GM23338 (cell line): ENCODE measurements around the gene MAP3K15. TPM values are rescaled to one million over a fixed set of nuclear protein-coding genes. Genes with fewer than 3 reads are reported as not detected.

Experiments used
- ATAC-seq: fragments of 200-7000 bp; cut with Tn5 transposase; 3 replicates; pipeline ENCODE4 v1.9.1; 2020
- DNase-seq: peaks from one replicate; pipeline ENCODE4 v3.0.0-alpha.2; 2015; ENCODE audit warnings: low spot score
- H2AFZ ChIP-seq: fragments of 200-600 bp; sonication (generic); 2 replicates; pipeline ENCODE4 v1.8.0; 2016; ENCODE audit warnings: antibody characterized with exemption, mild to moderate bottlenecking, moderate library complexity
- H3F3A ChIP-seq: fragments of 200-600 bp; sonication (generic); replicated peaks from 2 replicates; pipeline ENCODE4 v1.8.0; 2017; ENCODE audit warnings: antibody characterized with exemption, mixed run types, low read depth
- H3K27ac ChIP-seq: fragments of 200-600 bp; sonication (generic); 2 replicates; pipeline ENCODE4 v1.6.1; 2016; ENCODE audit warnings: low read depth
- H3K27me3 ChIP-seq: fragments of 200-600 bp; sonication (generic); 2 replicates; pipeline ENCODE4 v1.8.0; 2016; ENCODE audit warnings: mild to moderate bottlenecking, mixed run types, moderate library complexity; ENCODE audit not compliant: insufficient read depth
- H3K36me3 ChIP-seq: fragments of 200-600 bp; sonication (generic); 2 replicates; pipeline ENCODE4 v1.8.0; 2016; ENCODE audit warnings: mild to moderate bottlenecking; ENCODE audit not compliant: insufficient read depth
- H3K4me1 ChIP-seq: fragments of 200-600 bp; sonication (generic); 2 replicates; pipeline ENCODE4 v1.8.0; 2016; ENCODE audit warnings: mild to moderate bottlenecking, moderate library complexity; ENCODE audit not compliant: insufficient read depth
- H3K4me2 ChIP-seq: fragments of 200-600 bp; sonication (generic); 2 replicates; pipeline ENCODE4 v1.7.1; 2017; ENCODE audit warnings: mixed run types
- H3K4me3 ChIP-seq: fragments of 200-600 bp; sonication (generic); 2 replicates; pipeline ENCODE4 v1.6.1; 2016; ENCODE audit warnings: mixed run types
- H3K79me2 ChIP-seq: fragments of 200-600 bp; sonication (generic); replicated peaks from 2 replicates; pipeline ENCODE4 v1.8.0; 2017; ENCODE audit warnings: mild to moderate bottlenecking; ENCODE audit not compliant: insufficient read depth
- H3K9me2 ChIP-seq: fragments of 200-600 bp; sonication (generic); 2 replicates; pipeline ENCODE4 v1.8.0; 2017; ENCODE audit not compliant: insufficient read depth
- H4K20me1 ChIP-seq: fragments of 200-600 bp; sonication (generic); replicated peaks from 2 replicates; pipeline ENCODE4 v1.8.0; 2017; ENCODE audit warnings: mild to moderate bottlenecking; ENCODE audit not compliant: insufficient read depth
- H3K27ac Mint-ChIP-seq: 2 replicates; pipeline ENCODE4 v1.8.0; 2020; ENCODE audit warnings: inconsistent platforms, mild to moderate bottlenecking, moderate library complexity, mixed read lengths
- H3K27me3 Mint-ChIP-seq: 3 replicates; pipeline ENCODE4 v1.8.0; 2022; ENCODE audit warnings: low read depth, mild to moderate bottlenecking, moderate library complexity, mixed read lengths, inconsistent platforms; ENCODE audit not compliant: insufficient read depth, poor library complexity
- H3K36me3 Mint-ChIP-seq: 3 replicates; pipeline ENCODE4 v1.8.0; 2021; ENCODE audit warnings: low read depth, mild to moderate bottlenecking, inconsistent platforms, moderate library complexity, mixed read lengths
- H3K4me1 Mint-ChIP-seq: 3 replicates; pipeline ENCODE4 v1.8.0; 2020; ENCODE audit warnings: mild to moderate bottlenecking, inconsistent platforms, mixed read lengths
- H3K4me3 Mint-ChIP-seq: 3 replicates; pipeline ENCODE4 v1.8.0; 2021; ENCODE audit warnings: moderate library complexity, mild to moderate bottlenecking, inconsistent platforms, mixed read lengths
- H3K9me3 Mint-ChIP-seq: 3 replicates; pipeline ENCODE4 v1.8.0; 2020; ENCODE audit warnings: moderate library complexity, mild to moderate bottlenecking, inconsistent platforms, mixed read lengths
- EZH2 ChIP-seq: fragments of 200-600 bp; sonication (generic); IDR thresholded peaks from one replicate; pipeline ENCODE4 v1.8.0; 2017; ENCODE audit warnings: antibody characterized with exemption, mild to moderate bottlenecking, low read depth; ENCODE audit not compliant: unreplicated experiment
- NANOG ChIP-seq: IDR thresholded peaks from 2 replicates; pipeline ENCODE4 v1.6.1; 2016; ENCODE audit warnings: antibody characterized with exemption, borderline replicate concordance
- ZNF331 ChIP-seq: fragments of 250-450 bp; sonication (Bioruptor Pico); IDR thresholded peaks from 2 replicates; pipeline ENCODE4 v1.5.0; 2020; ENCODE audit warnings: low read depth, mild to moderate bottlenecking, moderate library complexity
- polyA plus RNA-seq: library from polyadenylated mRNA; unstranded; fragments of >200 nt; fragmentation: Nextera tagmentation; extraction: Ambion mirVana; gene quantifications from 2 replicates; pipeline ENCODE4 v1.2.1, GENCODE V29; 2016
- total RNA-seq: library from RNA; depleted of rRNA; stranded (reverse); fragments of >200 nt; shearing (Covaris generic); gene quantifications from 2 replicates; pipeline ENCODE4 v1.2.3, GENCODE V29; 2014
- TF ChIP-seq, protein P1 (sequence below): fragments of 250-450 bp; sonication (Bioruptor Pico); IDR thresholded peaks from 2 replicates; pipeline ENCODE4 v1.5.0; 2020; ENCODE audit warnings: mild to moderate bottlenecking, moderate library complexity
- TF ChIP-seq, protein P2 (sequence below), 2 experiments: fragments of 200-600 bp in 1 of 2; sonication (generic) in 1 of 2; conservative IDR thresholded peaks; 2 replicates each; pipeline versions ENCODE4 v1.5.1 to v1.6.1; 2016 to 2017; ENCODE audit warnings: antibody characterized with exemption in 2 of 2, low read depth in 2 of 2, mild to moderate bottlenecking in 2 of 2, moderate library complexity in 1 of 2

Gene MAP3K15
- total and polyA plus RNA-seq, 2 experiments from 2014 or later, result 0.40 to 3.1 TPM

DNA sequence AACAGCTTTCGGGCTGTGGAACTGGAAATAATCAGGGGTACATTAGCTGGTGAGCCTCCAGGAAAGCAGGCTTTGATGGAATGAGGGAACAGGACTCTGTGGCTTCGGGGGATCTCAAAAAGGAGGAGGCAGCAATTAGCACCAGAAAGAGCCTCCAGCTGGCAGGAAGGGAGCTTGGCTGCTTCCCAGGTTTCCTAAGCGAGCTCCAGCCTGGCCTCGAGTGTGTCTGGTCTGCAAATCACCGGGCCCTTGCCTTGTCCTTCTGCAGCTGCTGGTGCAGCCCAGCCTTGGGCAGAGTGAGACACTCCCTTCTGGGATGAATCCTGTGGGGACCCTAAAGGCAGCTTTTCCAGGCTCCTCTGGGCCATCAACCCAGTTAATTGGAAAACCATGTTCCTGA lies 182.3 kb downstream of the MAP3K15 start (continued):
- TF ChIP-seq, protein P1, sequence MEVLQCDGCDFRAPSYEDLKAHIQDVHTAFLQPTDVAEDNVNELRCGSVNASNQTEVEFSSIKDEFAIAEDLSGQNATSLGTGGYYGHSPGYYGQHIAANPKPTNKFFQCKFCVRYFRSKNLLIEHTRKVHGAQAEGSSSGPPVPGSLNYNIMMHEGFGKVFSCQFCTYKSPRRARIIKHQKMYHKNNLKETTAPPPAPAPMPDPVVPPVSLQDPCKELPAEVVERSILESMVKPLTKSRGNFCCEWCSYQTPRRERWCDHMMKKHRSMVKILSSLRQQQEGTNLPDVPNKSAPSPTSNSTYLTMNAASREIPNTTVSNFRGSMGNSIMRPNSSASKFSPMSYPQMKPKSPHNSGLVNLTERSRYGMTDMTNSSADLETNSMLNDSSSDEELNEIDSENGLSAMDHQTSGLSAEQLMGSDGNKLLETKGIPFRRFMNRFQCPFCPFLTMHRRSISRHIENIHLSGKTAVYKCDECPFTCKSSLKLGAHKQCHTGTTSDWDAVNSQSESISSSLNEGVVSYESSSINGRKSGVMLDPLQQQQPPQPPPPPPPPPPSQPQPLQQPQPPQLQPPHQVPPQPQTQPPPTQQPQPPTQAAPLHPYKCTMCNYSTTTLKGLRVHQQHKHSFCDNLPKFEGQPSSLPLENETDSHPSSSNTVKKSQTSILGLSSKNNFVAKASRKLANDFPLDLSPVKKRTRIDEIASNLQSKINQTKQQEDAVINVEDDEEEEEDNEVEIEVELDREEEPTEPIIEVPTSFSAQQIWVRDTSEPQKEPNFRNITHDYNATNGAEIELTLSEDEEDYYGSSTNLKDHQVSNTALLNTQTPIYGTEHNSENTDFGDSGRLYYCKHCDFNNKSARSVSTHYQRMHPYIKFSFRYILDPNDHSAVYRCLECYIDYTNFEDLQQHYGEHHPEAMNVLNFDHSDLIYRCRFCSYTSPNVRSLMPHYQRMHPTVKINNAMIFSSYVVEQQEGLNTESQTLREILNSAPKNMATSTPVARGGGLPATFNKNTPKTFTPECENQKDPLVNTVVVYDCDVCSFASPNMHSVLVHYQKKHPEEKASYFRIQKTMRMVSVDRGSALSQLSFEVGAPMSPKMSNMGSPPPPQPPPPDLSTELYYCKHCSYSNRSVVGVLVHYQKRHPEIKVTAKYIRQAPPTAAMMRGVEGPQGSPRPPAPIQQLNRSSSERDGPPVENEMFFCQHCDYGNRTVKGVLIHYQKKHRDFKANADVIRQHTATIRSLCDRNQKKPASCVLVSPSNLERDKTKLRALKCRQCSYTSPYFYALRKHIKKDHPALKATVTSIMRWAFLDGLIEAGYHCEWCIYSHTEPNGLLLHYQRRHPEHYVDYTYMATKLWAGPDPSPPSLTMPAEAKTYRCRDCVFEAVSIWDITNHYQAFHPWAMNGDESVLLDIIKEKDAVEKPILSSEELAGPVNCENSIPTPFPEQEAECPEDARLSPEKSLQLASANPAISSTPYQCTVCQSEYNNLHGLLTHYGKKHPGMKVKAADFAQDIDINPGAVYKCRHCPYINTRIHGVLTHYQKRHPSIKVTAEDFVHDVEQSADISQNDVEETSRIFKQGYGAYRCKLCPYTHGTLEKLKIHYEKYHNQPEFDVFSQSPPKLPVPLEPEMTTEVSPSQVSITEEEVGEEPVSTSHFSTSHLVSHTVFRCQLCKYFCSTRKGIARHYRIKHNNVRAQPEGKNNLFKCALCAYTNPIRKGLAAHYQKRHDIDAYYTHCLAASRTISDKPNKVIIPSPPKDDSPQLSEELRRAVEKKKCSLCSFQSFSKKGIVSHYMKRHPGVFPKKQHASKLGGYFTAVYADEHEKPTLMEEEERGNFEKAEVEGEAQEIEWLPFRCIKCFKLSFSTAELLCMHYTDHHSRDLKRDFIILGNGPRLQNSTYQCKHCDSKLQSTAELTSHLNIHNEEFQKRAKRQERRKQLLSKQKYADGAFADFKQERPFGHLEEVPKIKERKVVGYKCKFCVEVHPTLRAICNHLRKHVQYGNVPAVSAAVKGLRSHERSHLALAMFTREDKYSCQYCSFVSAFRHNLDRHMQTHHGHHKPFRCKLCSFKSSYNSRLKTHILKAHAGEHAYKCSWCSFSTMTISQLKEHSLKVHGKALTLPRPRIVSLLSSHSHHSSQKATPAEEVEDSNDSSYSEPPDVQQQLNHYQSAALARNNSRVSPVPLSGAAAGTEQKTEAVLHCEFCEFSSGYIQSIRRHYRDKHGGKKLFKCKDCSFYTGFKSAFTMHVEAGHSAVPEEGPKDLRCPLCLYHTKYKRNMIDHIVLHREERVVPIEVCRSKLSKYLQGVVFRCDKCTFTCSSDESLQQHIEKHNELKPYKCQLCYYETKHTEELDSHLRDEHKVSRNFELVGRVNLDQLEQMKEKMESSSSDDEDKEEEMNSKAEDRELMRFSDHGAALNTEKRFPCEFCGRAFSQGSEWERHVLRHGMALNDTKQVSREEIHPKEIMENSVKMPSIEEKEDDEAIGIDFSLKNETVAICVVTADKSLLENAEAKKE (CRISPR knock-in tag), result no peak
- TF ChIP-seq ZNF331 (CRISPR knock-in tag), result no peak
- no peak for TF ChIP-seq EZH2
- TF ChIP-seq NANOG, result no peak

DNA sequence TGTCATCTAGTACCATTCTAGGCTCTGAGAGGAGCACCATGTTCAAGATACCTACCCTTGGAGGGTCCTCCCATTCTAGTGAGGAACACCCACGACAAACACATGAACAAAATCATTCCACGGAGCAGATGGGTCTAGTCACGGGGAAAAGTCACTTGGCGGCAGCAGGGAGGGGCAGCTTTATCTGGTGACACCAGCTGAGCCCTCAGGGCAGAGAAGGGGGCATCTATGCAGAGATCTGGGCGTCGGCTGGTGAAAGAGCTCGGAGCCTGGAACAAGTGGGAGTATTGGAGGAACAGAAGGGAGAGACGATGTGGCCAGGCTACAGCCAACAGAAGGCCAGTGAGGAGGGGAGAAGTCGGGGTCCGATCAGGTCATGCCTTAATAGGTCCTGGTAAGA lies 183.5 kb downstream of the MAP3K15 start:
- Histone ChIP-seq H3K27ac (no peak overlapping the region), H2AFZ (no peak overlapping the region), H3F3A (no peaks in the 10 kb centered on the region), H3K4me2 (no peak overlapping the region), H3K4me3 (no peak overlapping the region), H3K27me3 (no peaks in the 10 kb centered on the region), H3K4me1 (no peaks in the 10 kb centered on the region), H4K20me1 (no peaks in the 10 kb centered on the region), H3K9me2 (no peaks in the 10 kb centered on the region), H3K36me3 (no peaks in the 10 kb centered on the region), H3K79me2 (no peaks in the 10 kb centered on the region)
- H3K4me1 Mint-ChIP-seq, result peaks cover 3% of the 10 kb centered on the region
- H3K27ac Mint-ChIP-seq, result no peak overlapping the region; the same call in 1 of the 2 replicates
- H3K27me3 Mint-ChIP-seq, result peaks cover 2% of the 10 kb centered on the region
- H3K4me3 Mint-ChIP-seq, result no peak overlapping the region
- TF ChIP-seq, protein P2, sequence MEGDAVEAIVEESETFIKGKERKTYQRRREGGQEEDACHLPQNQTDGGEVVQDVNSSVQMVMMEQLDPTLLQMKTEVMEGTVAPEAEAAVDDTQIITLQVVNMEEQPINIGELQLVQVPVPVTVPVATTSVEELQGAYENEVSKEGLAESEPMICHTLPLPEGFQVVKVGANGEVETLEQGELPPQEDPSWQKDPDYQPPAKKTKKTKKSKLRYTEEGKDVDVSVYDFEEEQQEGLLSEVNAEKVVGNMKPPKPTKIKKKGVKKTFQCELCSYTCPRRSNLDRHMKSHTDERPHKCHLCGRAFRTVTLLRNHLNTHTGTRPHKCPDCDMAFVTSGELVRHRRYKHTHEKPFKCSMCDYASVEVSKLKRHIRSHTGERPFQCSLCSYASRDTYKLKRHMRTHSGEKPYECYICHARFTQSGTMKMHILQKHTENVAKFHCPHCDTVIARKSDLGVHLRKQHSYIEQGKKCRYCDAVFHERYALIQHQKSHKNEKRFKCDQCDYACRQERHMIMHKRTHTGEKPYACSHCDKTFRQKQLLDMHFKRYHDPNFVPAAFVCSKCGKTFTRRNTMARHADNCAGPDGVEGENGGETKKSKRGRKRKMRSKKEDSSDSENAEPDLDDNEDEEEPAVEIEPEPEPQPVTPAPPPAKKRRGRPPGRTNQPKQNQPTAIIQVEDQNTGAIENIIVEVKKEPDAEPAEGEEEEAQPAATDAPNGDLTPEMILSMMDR (conservative IDR thresholded peaks at IDR 0.05; ENCODE audit: low read depth in 2 of 2), result no peak
- no peak for ATAC-seq
- no peak for DNase-seq
- H3K36me3 Mint-ChIP-seq, result peaks cover 8% of the 10 kb centered on the region; the same call in 2 of the 3 replicates
- peaks cover 33% of the 10 kb centered on the region for H3K9me3 Mint-ChIP-seq
